H1 (cell line): ENCODE measurements around the gene MYO18A. TPM values are rescaled to one million over a fixed set of nuclear protein-coding genes. Genes with fewer than 3 reads are reported as not detected.

Experiments used
- CTCF ChIA-PET: fragments of 300-600 bp; sonication (Branson Sonifier 250); formaldehyde crosslinking; loops from one replicate; lab custom pipeline; 2021; ENCODE audit not compliant: partially characterized antibody; lab: Charles Lee
- POLR2A ChIA-PET: fragments of 300-600 bp; sonication (Branson Sonifier 250); formaldehyde crosslinking; loops from one replicate; lab custom pipeline; 2021; ENCODE audit warnings: inconsistent platforms; ENCODE audit not compliant: partially characterized antibody; lab: Charles Lee
- DNase-seq, 2 experiments: peaks; one replicate each; pipeline versions ENCODE4 v3.0.0 to v3.0.0-alpha.2; 2010 to 2022; ENCODE audit warnings: low spot score in 2 of 2, low read depth in 1 of 2, mixed read lengths in 1 of 2
- FAIRE-seq: peaks from 2 replicates; lab custom pipeline; 2011; peaks lifted over from hg19 to GRCh38; lab: Jason Lieb, UNC
- H2AFZ ChIP-seq: 2 replicates; pipeline ENCODE4 v1.8.1; 2012; ENCODE audit warnings: low read length, inconsistent platforms
- H2AK5ac ChIP-seq: 2 replicates; pipeline ENCODE4 v1.6.1; 2013; ENCODE audit warnings: low read depth, low read length
- H2BK120ac ChIP-seq: replicated peaks from 2 replicates; pipeline ENCODE3; 2013; ENCODE audit warnings: low read depth, low read length, inconsistent platforms
- H2BK12ac ChIP-seq: 2 replicates; pipeline ENCODE4 v1.6.1; 2013; ENCODE audit warnings: low read depth, low read length
- H2BK15ac ChIP-seq: 2 replicates; pipeline ENCODE4 v1.6.1; 2013; ENCODE audit warnings: low read length
- H2BK20ac ChIP-seq: 2 replicates; pipeline ENCODE4 v1.6.1; 2013; ENCODE audit warnings: low read length
- H2BK5ac ChIP-seq: 2 replicates; pipeline ENCODE4 v1.6.1; 2013; ENCODE audit warnings: low read depth, low read length
- H3K14ac ChIP-seq: 2 replicates; pipeline ENCODE4 v1.6.1; 2013; ENCODE audit warnings: inconsistent platforms; ENCODE audit not compliant: insufficient read length
- H3K18ac ChIP-seq: 2 replicates; pipeline ENCODE4 v1.6.1; 2013; ENCODE audit warnings: low read length; ENCODE audit errors: extremely low read depth
- H3K23ac ChIP-seq: 2 replicates; pipeline ENCODE4 v1.6.1; 2013; ENCODE audit warnings: inconsistent platforms; ENCODE audit not compliant: insufficient read length
- H3K23me2 ChIP-seq: 2 replicates; pipeline ENCODE4 v1.6.1; 2013; ENCODE audit warnings: low read depth, low read length
- H3K27ac ChIP-seq: 2 replicates; pipeline ENCODE4 v1.6.1; 2011; ENCODE audit warnings: low read depth, low read length, inconsistent platforms
- H3K27me3 ChIP-seq, 4 experiments: replicated peaks in 1 of 4; 1 replicate in 1 of 4; 2 replicates in 3 of 4; pipeline versions ENCODE4 v1.6.1 to v1.8.1; 2011 to 2013; ENCODE audit warnings: low read length in 3 of 4, mild to moderate bottlenecking in 3 of 4, inconsistent platforms in 2 of 4, mixed read lengths in 2 of 4, moderate library complexity in 1 of 4; ENCODE audit not compliant: control insufficient read depth in 3 of 4, insufficient read depth in 3 of 4; ENCODE audit errors: extremely low read depth in 1 of 4
- H3K36me3 ChIP-seq, 4 experiments: 2 replicates each; pipeline versions ENCODE4 v1.6.1 to v1.8.1; 2011 to 2013; ENCODE audit warnings: mild to moderate bottlenecking in 4 of 4, low read length in 3 of 4, moderate library complexity in 2 of 4, control low read depth in 1 of 4, inconsistent platforms in 1 of 4; ENCODE audit not compliant: insufficient read depth in 4 of 4, control insufficient read depth in 2 of 4
- H3K4ac ChIP-seq: replicated peaks from 2 replicates; pipeline ENCODE3; 2013; ENCODE audit warnings: low read length, low read depth, mixed read lengths, inconsistent platforms; ENCODE audit not compliant: insufficient read length
- H3K4me1 ChIP-seq, 4 experiments: replicated peaks in 1 of 4; 1 replicate in 1 of 4; 2 replicates in 3 of 4; pipeline versions ENCODE4 v1.6.1 to v1.8.1; 2011 to 2013; ENCODE audit warnings: low read length in 3 of 4, inconsistent platforms in 2 of 4, mixed read lengths in 1 of 4; ENCODE audit not compliant: insufficient read depth in 4 of 4, control insufficient read depth in 3 of 4
- H3K4me2 ChIP-seq, 2 experiments: 2 replicates each; pipeline versions ENCODE4 v1.6.1 to v1.8.1; 2011 to 2013; ENCODE audit warnings: low read depth in 2 of 2, low read length in 2 of 2, control low read depth in 1 of 2, inconsistent platforms in 1 of 2, mild to moderate bottlenecking in 1 of 2; ENCODE audit not compliant: insufficient read depth in 1 of 2
- H3K4me3 ChIP-seq, 4 experiments: fragments of 200-600, 300-600 bp in 1 of 4; sonication (generic), shearing (Covaris generic), sonication (Bioruptor Twin) in 1 of 4; 2 replicates each; pipeline versions ENCODE4 v1.5.1 to v1.8.1; 2011 to 2016; ENCODE audit warnings: low read length in 4 of 4, low read depth in 3 of 4, control low read depth in 2 of 4, inconsistent platforms in 2 of 4, mild to moderate bottlenecking in 2 of 4, mixed read lengths in 1 of 4, moderate library complexity in 1 of 4; ENCODE audit not compliant: insufficient read depth in 2 of 4; ENCODE audit errors: extremely low read depth in 1 of 4
- H3K56ac ChIP-seq: replicated peaks from 2 replicates; pipeline ENCODE3; 2013; ENCODE audit warnings: low read depth, mild to moderate bottlenecking, mixed read lengths, low read length, inconsistent platforms; ENCODE audit not compliant: insufficient read length
- H3K79me1 ChIP-seq: 2 replicates; pipeline ENCODE4 v1.6.1; 2013; ENCODE audit warnings: low read depth, low read length, control low read depth
- H3K79me2 ChIP-seq, 2 experiments: 2 replicates each; pipeline versions ENCODE4 v1.6.1 to v1.8.1; 2012 to 2013; ENCODE audit warnings: low read length in 2 of 2, mild to moderate bottlenecking in 2 of 2, inconsistent platforms in 1 of 2; ENCODE audit not compliant: insufficient read depth in 2 of 2, control insufficient read depth in 1 of 2
- H3K9ac ChIP-seq, 4 experiments: replicated peaks in 1 of 4; 1 replicate in 1 of 4; 2 replicates in 3 of 4; pipeline versions ENCODE4 v1.6.1 to v1.8.1; 2011 to 2013; ENCODE audit warnings: low read depth in 3 of 4, low read length in 3 of 4, control low read depth in 2 of 4, mild to moderate bottlenecking in 2 of 4, moderate library complexity in 2 of 4, inconsistent platforms in 1 of 4; ENCODE audit errors: extremely low read depth in 1 of 4
- H3K9me3 ChIP-seq, 2 experiments: 2 replicates each; pipeline versions ENCODE4 v1.6.1 to v1.8.1; 2012 to 2013; ENCODE audit warnings: mild to moderate bottlenecking in 2 of 2, moderate library complexity in 2 of 2, control low read depth in 1 of 2, inconsistent platforms in 1 of 2, low read depth in 1 of 2, low read length in 1 of 2, mixed read lengths in 1 of 2; ENCODE audit not compliant: insufficient read depth in 2 of 2
- H4K20me1 ChIP-seq, 2 experiments: replicated peaks in 1 of 2; 2 replicates each; pipeline versions ENCODE3 to v1.8.1; 2011 to 2013; ENCODE audit warnings: inconsistent platforms in 2 of 2, low read length in 2 of 2, mild to moderate bottlenecking in 1 of 2; ENCODE audit not compliant: insufficient read depth in 2 of 2, control insufficient read depth in 1 of 2
- H4K5ac ChIP-seq: 2 replicates; pipeline ENCODE4 v1.6.1; 2013; ENCODE audit warnings: low read length, low read depth, mixed read lengths, inconsistent platforms; ENCODE audit not compliant: insufficient read length
- H4K8ac ChIP-seq: 2 replicates; pipeline ENCODE4 v1.8.0; 2013; ENCODE audit warnings: mild to moderate bottlenecking, moderate library complexity, low read length, inconsistent platforms; ENCODE audit not compliant: insufficient read depth; ENCODE audit errors: extremely low read depth
- H4K91ac ChIP-seq: replicated peaks from 2 replicates; pipeline ENCODE3; 2013; ENCODE audit warnings: low read length, mixed read lengths, inconsistent platforms; ENCODE audit not compliant: insufficient read length
- BACH1 ChIP-seq: IDR thresholded peaks from 2 replicates; pipeline ENCODE4 v1.6.1; 2012; ENCODE audit warnings: low read length, improper control_type of control experiment
- CHD2 ChIP-seq: IDR thresholded peaks from 2 replicates; pipeline ENCODE4 v1.6.1; 2012; ENCODE audit warnings: low read length, improper control_type of control experiment
- CREB1 ChIP-seq: IDR thresholded peaks from 2 replicates; pipeline ENCODE4 v1.6.1; 2012; ENCODE audit warnings: inconsistent platforms
- EP300 ChIP-seq, 2 experiments: IDR thresholded peaks; 1 replicate in 1 of 2; 2 replicates in 1 of 2; pipeline ENCODE4 v1.6.1; 2011 to 2012; ENCODE audit warnings: low read depth in 2 of 2, low read length in 2 of 2, mild to moderate bottlenecking in 2 of 2, borderline replicate concordance in 1 of 2, inconsistent platforms in 1 of 2, moderate library complexity in 1 of 2
- MAFK ChIP-seq: IDR thresholded peaks from 2 replicates; pipeline ENCODE4 v1.6.1; 2012; ENCODE audit warnings: low read depth, mild to moderate bottlenecking, improper control_type of control experiment, low read length
- NRF1 ChIP-seq: IDR thresholded peaks from 2 replicates; pipeline ENCODE4 v1.6.1; 2011; ENCODE audit warnings: mild to moderate bottlenecking, low read depth, low read length, improper control_type of control experiment
- POU5F1 ChIP-seq: IDR thresholded peaks from 2 replicates; pipeline ENCODE4 v1.6.1; 2011; ENCODE audit warnings: low read depth, mild to moderate bottlenecking, low read length, moderate library complexity
- SP1 ChIP-seq: IDR thresholded peaks from 2 replicates; pipeline ENCODE4 v1.6.1; 2011; ENCODE audit warnings: low read depth, low read length
- SUZ12 ChIP-seq: fragments of 200-600 bp; sonication (generic); IDR thresholded peaks from 2 replicates; pipeline ENCODE4 v1.6.1; 2012; ENCODE audit warnings: mild to moderate bottlenecking, inconsistent platforms, low read length, moderate library complexity, mixed read lengths
- TAF1 ChIP-seq: IDR thresholded peaks from 2 replicates; pipeline ENCODE4 v1.6.1; 2011; ENCODE audit warnings: mild to moderate bottlenecking, low read depth, low read length
- TCF12 ChIP-seq: IDR thresholded peaks from 2 replicates; pipeline ENCODE4 v1.6.1; 2011; ENCODE audit warnings: low read depth, mild to moderate bottlenecking, low read length
- TEAD4 ChIP-seq: IDR thresholded peaks from 2 replicates; pipeline ENCODE4 v1.6.1; 2012; ENCODE audit warnings: low read depth, low read length, inconsistent platforms, mixed read lengths
- YY1 ChIP-seq: IDR thresholded peaks from 2 replicates; pipeline ENCODE4 v1.6.1; 2011; ENCODE audit warnings: low read depth, mild to moderate bottlenecking, low read length
- WGBS, 2 experiments: shearing (Covaris generic) in 1 of 2; methylation state at CpG; one replicate each; pipeline versions ENCODE4 v1.1.6 to v1.1.7; 2013 to 2015; ENCODE audit warnings: low lambda C conversion rate in 2 of 2, mixed read lengths in 2 of 2, inconsistent platforms in 1 of 2, low coverage in 1 of 2, missing lambda C conversion rate in 1 of 2; ENCODE audit not compliant: insufficient replicate concordance in 2 of 2, insufficient coverage in 1 of 2, insufficient read length in 1 of 2; ENCODE audit errors: extremely low coverage in 1 of 2, missing lambda C conversion rate in 1 of 2; 5-methylcytosine and 5-hydroxymethylcytosine counted together
- polyA plus RNA-seq, 7 experiments: library from polyadenylated mRNA; depleted of rRNA in 3 of 7; stranded (reverse) in 5 of 7; unstranded in 2 of 7; fragments of >200 nt in 5 of 7; fragments of 200-250 nt in 2 of 7; gene quantifications; 1 replicate in 5 of 7; 2 replicates in 1 of 7; 4 replicates in 1 of 7; pipeline versions ENCODE4 v1.2.1 to v1.2.3, GENCODE V29; 2011 to 2013; ENCODE audit warnings: missing spikeins in 2 of 7, mixed read lengths in 2 of 7
- total RNA-seq: library from RNA; stranded (reverse); fragmentation: NEBNext Ultra II Directional; extraction: Animal tissue kit (Norgen Biotek cat#: 25700); gene quantifications from 2 replicates; pipeline ENCODE4 v1.2.1, GENCODE V29; 2021
- TF ChIP-seq, protein P1 (sequence below): IDR thresholded peaks from 2 replicates; pipeline ENCODE4 v1.6.1; 2012; ENCODE audit warnings: low read length, inconsistent platforms

Gene MYO18A
- total and polyA plus RNA-seq, 2 of the 8 experiments (the other 6 are each of a cell fraction or from before 2014, with no cell fraction given) = 7.6 to 43.8 TPM

DNA sequence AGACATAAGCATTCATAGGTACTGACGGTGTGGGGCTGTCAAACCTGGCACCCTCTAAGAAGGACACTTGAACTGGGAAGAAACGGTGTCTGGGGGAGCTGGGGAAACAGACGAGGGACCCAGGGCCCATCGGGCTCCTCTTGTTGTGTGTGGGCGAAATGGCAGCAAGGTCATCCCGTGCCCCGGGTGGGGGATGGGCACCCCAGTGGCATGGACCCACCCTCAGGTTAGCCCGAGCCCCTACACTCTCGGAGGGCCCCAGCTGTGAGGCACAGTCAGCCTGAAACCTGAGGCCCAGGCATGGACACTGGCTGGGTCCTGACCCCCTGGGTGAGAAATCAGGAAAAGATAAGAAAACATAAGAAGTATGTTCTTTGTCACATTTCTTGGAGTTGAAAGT, 57.1 kb downstream of the MYO18A start:
- Histone ChIP-seq H3K23me2 (no peaks in the 10 kb centered on the region), H3K56ac (no peak overlapping the region), H2BK5ac (no peak overlapping the region), H2AK5ac (no peak overlapping the region), H4K5ac (no peak overlapping the region), H2BK15ac (no peak overlapping the region), H3K27ac (no peak overlapping the region), H2BK12ac (no peak overlapping the region), H3K4me3 (no peak overlapping the region), H3K79me1 (no peaks in the 10 kb centered on the region; the same call in 1 of the 2 replicates), H2BK120ac (no peak overlapping the region), H3K18ac (no peak overlapping the region), H4K8ac (no peak overlapping the region), H3K23ac (no peak overlapping the region), H3K27me3 (no peaks in the 10 kb centered on the region), H3K4me2 (no peak overlapping the region), H3K36me3 (peaks cover 0 to 3% (median 0%) of the 10 kb centered on the region in 4 experiments; a peak in 2 of 8 replicates), H4K91ac (no peak overlapping the region), H3K4me1 (peaks cover 0 to 5% (median under 1%) of the 10 kb centered on the region in 4 experiments; a peak in 3 of 7 replicates), H3K79me2 (no peaks in the 10 kb centered on the region), H3K4ac (no peak overlapping the region), H2AFZ (no peak overlapping the region), H2BK20ac (no peak overlapping the region), H3K14ac (no peak overlapping the region), H3K9me3 (no peaks in the 10 kb centered on the region), H4K20me1 (peaks cover 0 to under 1% of the 10 kb centered on the region in 2 experiments), H3K9ac (no peak overlapping the region)
- DNase-seq (no peak), FAIRE-seq (no peak)
- CTCF ChIA-PET = interaction anchor here (0.7 to 19.8 kb wide), 11 partner anchors 9 to 1184 kb away, joined by 3 to 548 read pairs (median 8); partner anchors contain the start of gene PHF12
- 95% methylated on average over 9 of the region's 9 CpGs; no CpG with 5 or more reads in 1 of the 2 experiments for WGBS, 2 experiments
- POLR2A ChIA-PET = no interaction called here
- TF ChIP-seq SP1 = no peak
- no peak for TF ChIP-seq NRF1
- no peak for TF ChIP-seq CHD2
- TF ChIP-seq TAF1 = no peak
- TF ChIP-seq MAFK = no peak
- no peak for TF ChIP-seq BACH1
- TF ChIP-seq TEAD4 = no peak
- TF ChIP-seq TCF12 = no peak
- no peak for TF ChIP-seq EP300 (IDR thresholded peaks at IDR 0.05; ENCODE audit: borderline replicate concordance in 1 of 2, low read depth in 2 of 2, low read length in 2 of 2)
- TF ChIP-seq POU5F1 = no peak
- no peak for TF ChIP-seq SUZ12
- no peak for TF ChIP-seq YY1
- TF ChIP-seq, protein P1, sequence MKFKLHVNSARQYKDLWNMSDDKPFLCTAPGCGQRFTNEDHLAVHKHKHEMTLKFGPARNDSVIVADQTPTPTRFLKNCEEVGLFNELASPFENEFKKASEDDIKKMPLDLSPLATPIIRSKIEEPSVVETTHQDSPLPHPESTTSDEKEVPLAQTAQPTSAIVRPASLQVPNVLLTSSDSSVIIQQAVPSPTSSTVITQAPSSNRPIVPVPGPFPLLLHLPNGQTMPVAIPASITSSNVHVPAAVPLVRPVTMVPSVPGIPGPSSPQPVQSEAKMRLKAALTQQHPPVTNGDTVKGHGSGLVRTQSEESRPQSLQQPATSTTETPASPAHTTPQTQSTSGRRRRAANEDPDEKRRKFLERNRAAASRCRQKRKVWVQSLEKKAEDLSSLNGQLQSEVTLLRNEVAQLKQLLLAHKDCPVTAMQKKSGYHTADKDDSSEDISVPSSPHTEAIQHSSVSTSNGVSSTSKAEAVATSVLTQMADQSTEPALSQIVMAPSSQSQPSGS = no peak
- no peak for TF ChIP-seq CREB1
